Measurements from ENCODE around the gene OSBPL10.

OSBPL10 gene

GRCh38 chr3:31853580-31853979 is 127.5 kb downstream of the OSBPL10 start:
- no peak for DNase-seq (ENCODE audit: low spot score)

GRCh38 chr3:31851278-31851677 is 129.8 kb downstream of the OSBPL10 start:
- DNase-seq (ENCODE audit: low spot score): no peak

GRCh38 chr3:31848911-31849310 is 132.2 kb downstream of the OSBPL10 start:
- no peak for DNase-seq (ENCODE audit: low spot score)

- no peak for DNase-seq (ENCODE audit: low spot score)
Observed at GRCh38 chr3:31848163-31848818, 132.8 kb downstream of the OSBPL10 start.

- no peak for DNase-seq (ENCODE audit: low spot score)
Observed at GRCh38 chr3:31847760-31848159, 133.3 kb downstream of the OSBPL10 start.

- DNase-seq (ENCODE audit: low spot score): no peak
Observed at GRCh38 chr3:31841515-31841914, 139.5 kb downstream of the OSBPL10 start.

- no peak for DNase-seq (ENCODE audit: low spot score)
Observed at GRCh38 chr3:31840252-31840651, 140.8 kb downstream of the OSBPL10 start.

- no peak for DNase-seq (ENCODE audit: low spot score)
Observed at GRCh38 chr3:31839144-31839917, 141.7 kb downstream of the OSBPL10 start.

- no peak for DNase-seq (ENCODE audit: low spot score)
Observed at GRCh38 chr3:31836131-31837075, 144.7 kb downstream of the OSBPL10 start.

- DNase-seq (ENCODE audit: low spot score): no peak
Observed at GRCh38 chr3:31833391-31834190, 147.5 kb downstream of the OSBPL10 start.

- no peak for DNase-seq (ENCODE audit: low spot score)
Observed at GRCh38 chr3:31832551-31832950, 148.5 kb downstream of the OSBPL10 start.

- DNase-seq (ENCODE audit: low spot score): no peak
Observed at GRCh38 chr3:31831591-31831990, 149.5 kb downstream of the OSBPL10 start.

- DNase-seq (ENCODE audit: low spot score): no peak
Observed at GRCh38 chr3:31829826-31830426, 151.1 kb downstream of the OSBPL10 start.

GRCh38 chr3:31829010-31829409 is 152.1 kb downstream of the OSBPL10 start:
- DNase-seq (ENCODE audit: low spot score): no peak

- no peak for DNase-seq (ENCODE audit: low spot score)
Observed at GRCh38 chr3:31828007-31828406, 153.1 kb downstream of the OSBPL10 start.

- DNase-seq (ENCODE audit: low spot score): no peak
Observed at GRCh38 chr3:31823184-31823583, 157.9 kb downstream of the OSBPL10 start.

- no peak for DNase-seq (ENCODE audit: low spot score)
Observed at GRCh38 chr3:31821118-31821517, 159.9 kb downstream of the OSBPL10 start.

- no peak for DNase-seq (ENCODE audit: low spot score)
Observed at GRCh38 chr3:31819441-31819840, 161.6 kb downstream of the OSBPL10 start.

- DNase-seq (ENCODE audit: low spot score): no peak
Observed at GRCh38 chr3:31817411-31817966, 163.6 kb downstream of the OSBPL10 start.

- DNase-seq (ENCODE audit: low spot score): no peak
Observed at GRCh38 chr3:31815631-31816440, 165.2 kb downstream of the OSBPL10 start.
